ENCODE data around the gene CD99L2.

GRCh38 chrX:150863191-150863590 lies 35.3 kb downstream of the CD99L2 start:
- TF ChIP-seq POLR2AphosphoS5 (IDR thresholded peaks at IDR 0.05) (no peak), POLR2A (IDR thresholded peaks at IDR 0.05) (no peak)
